SK-N-SH treated with all-trans-retinoic acid at 6 μM for 48 hours (cell line): Measurements from ENCODE around the gene LRRC38.

ENCODE experiments used
- ATAC-seq: fragments of 200-7000 bp; cut with Tn5 transposase; 3 replicates; pipeline ENCODE4 v1.9.1; 2020; ENCODE audit warnings: mild to moderate bottlenecking, moderate library complexity
- BACH2 ChIP-seq: fragments of 250-450 bp; sonication (Bioruptor Pico); IDR thresholded peaks from 2 replicates; pipeline ENCODE4 v1.9.0; 2021; ENCODE audit warnings: mild to moderate bottlenecking, borderline replicate concordance
- CREB5 ChIP-seq: fragments of 250-450 bp; sonication (Bioruptor Pico); IDR thresholded peaks from 2 replicates; pipeline ENCODE4 v1.5.1; 2020; ENCODE audit warnings: low read depth, mild to moderate bottlenecking, moderate library complexity
- ESRRG ChIP-seq: fragments of 250-450 bp; sonication (Bioruptor Pico); IDR thresholded peaks from 2 replicates; pipeline ENCODE4 v1.6.1; 2021; ENCODE audit warnings: mild to moderate bottlenecking
- GLIS3 ChIP-seq: fragments of 250-450 bp; sonication (Bioruptor Pico); IDR thresholded peaks from 2 replicates; pipeline ENCODE4 v1.5.0; 2020; ENCODE audit warnings: mild to moderate bottlenecking, moderate library complexity
- ISL1 ChIP-seq: fragments of 250-450 bp; sonication (Bioruptor Pico); IDR thresholded peaks from 2 replicates; pipeline ENCODE4 v2.1.2; 2022; ENCODE audit warnings: mild to moderate bottlenecking, moderate library complexity
- OSR1 ChIP-seq: fragments of 250-450 bp; sonication (Bioruptor Pico); IDR thresholded peaks from 2 replicates; pipeline ENCODE4 v1.8.0; 2022; ENCODE audit warnings: moderate library complexity, mild to moderate bottlenecking, inconsistent platforms
- PATZ1 ChIP-seq: fragments of 250-450 bp; sonication (Bioruptor Pico); IDR thresholded peaks from 2 replicates; pipeline ENCODE4 v1.8.0; 2020; ENCODE audit warnings: mild to moderate bottlenecking, moderate library complexity, borderline replicate concordance
- POU6F1 ChIP-seq: fragments of 250-450 bp; sonication (Bioruptor Pico); IDR thresholded peaks from 2 replicates; pipeline ENCODE4 v1.8.0; 2021; ENCODE audit warnings: low read depth, mild to moderate bottlenecking, moderate library complexity, borderline replicate concordance
- PPARA ChIP-seq: fragments of 250-450 bp; sonication (Bioruptor Pico); IDR thresholded peaks from 2 replicates; pipeline ENCODE4 v1.5.0; 2020; ENCODE audit warnings: mild to moderate bottlenecking, borderline replicate concordance
- RARB ChIP-seq: fragments of 250-450 bp; sonication (Bioruptor Pico); IDR thresholded peaks from 2 replicates; pipeline ENCODE4 v1.8.0; 2021; ENCODE audit warnings: mild to moderate bottlenecking, moderate library complexity
- SNAI2 ChIP-seq: fragments of 250-450 bp; sonication (Bioruptor Pico); IDR thresholded peaks from 2 replicates; pipeline ENCODE4 v1.5.0; 2020; ENCODE audit warnings: mild to moderate bottlenecking, moderate library complexity
- TCF4 ChIP-seq: fragments of 250-450 bp; sonication (Bioruptor Pico); IDR thresholded peaks from 2 replicates; pipeline ENCODE4 v1.8.0; 2021; ENCODE audit warnings: mild to moderate bottlenecking, moderate library complexity, borderline replicate concordance
- TOX ChIP-seq: fragments of 250-450 bp; sonication (Bioruptor Pico); IDR thresholded peaks from 2 replicates; pipeline ENCODE4 v1.8.0; 2021; ENCODE audit warnings: mild to moderate bottlenecking, moderate library complexity, borderline replicate concordance
- TSHZ2 ChIP-seq: fragments of 250-450 bp; sonication (Bioruptor Pico); IDR thresholded peaks from 2 replicates; pipeline ENCODE4 v1.5.0; 2020; ENCODE audit warnings: mild to moderate bottlenecking, moderate library complexity
- ZC3H10 ChIP-seq: fragments of 250-450 bp; sonication (Bioruptor Pico); IDR thresholded peaks from 2 replicates; pipeline ENCODE4 v1.5.1; 2021; ENCODE audit warnings: mild to moderate bottlenecking, moderate library complexity
- ZFP30 ChIP-seq: fragments of 450-650 bp; formaldehyde crosslinking; IDR thresholded peaks from 2 replicates; pipeline ENCODE4 v1.5.0; 2022; ENCODE audit warnings: mild to moderate bottlenecking, moderate library complexity
- ZNF565 ChIP-seq: fragments of 450-650 bp; formaldehyde crosslinking; conservative IDR thresholded peaks from 2 replicates; pipeline ENCODE4 v1.5.0; 2020; ENCODE audit warnings: low read depth, mild to moderate bottlenecking, moderate library complexity
- ZNF70 ChIP-seq: fragments of 450-650 bp; formaldehyde crosslinking; IDR thresholded peaks from 2 replicates; pipeline ENCODE4 v1.5.0; 2020; ENCODE audit warnings: mild to moderate bottlenecking, moderate library complexity
- ZNF8 ChIP-seq: fragments of 450-650 bp; formaldehyde crosslinking; IDR thresholded peaks from 2 replicates; pipeline ENCODE4 v1.5.0; 2020; ENCODE audit warnings: mild to moderate bottlenecking, moderate library complexity

The LRRC38 gene

GRCh38 chr1:13478692-13479091, 35.1 kb downstream of the LRRC38 start:
- TF ChIP-seq TCF4 (no peak), TSHZ2 (CRISPR knock-in tag) (no peak), PATZ1 (CRISPR knock-in tag) (no peak), ZC3H10 (no peak), TOX (CRISPR knock-in tag) (no peak), CREB5 (CRISPR knock-in tag) (no peak), SNAI2 (CRISPR knock-in tag) (no peak), POU6F1 (CRISPR knock-in tag) (no peak), ZNF8 (CRISPR knock-in tag) (no peak)
- ATAC-seq, result no peak

- peak; percentile 35; the same call in 1 of the 3 replicates for ATAC-seq
Measured at GRCh38 chr1:13469343-13469742, 44.5 kb downstream of the LRRC38 start.

GRCh38 chr1:13465515-13465914, 48.3 kb downstream of the LRRC38 start:
- ATAC-seq, result no peak
- no peak for TF ChIP-seq PPARA (CRISPR knock-in tag)
- TF ChIP-seq BACH2 (CRISPR knock-in tag), result no peak
- TF ChIP-seq ISL1 (CRISPR knock-in tag), result no peak

More at GRCh38 chr1:13469343-13469742, 44.5 kb downstream of the LRRC38 start:
- TF ChIP-seq PATZ1 (CRISPR knock-in tag) (no peak), ESRRG (CRISPR knock-in tag) (no peak), ZC3H10 (no peak)

- ATAC-seq, result no peak
- no peak for TF ChIP-seq ZFP30 (CRISPR knock-in tag)
- TF ChIP-seq TSHZ2 (CRISPR knock-in tag), result no peak
- TF ChIP-seq OSR1, result no peak
- no peak for TF ChIP-seq ZNF565 (CRISPR knock-in tag)
- TF ChIP-seq CREB5 (CRISPR knock-in tag), result no peak
- no peak for TF ChIP-seq GLIS3 (CRISPR knock-in tag)
- no peak for TF ChIP-seq SNAI2 (CRISPR knock-in tag)
- TF ChIP-seq RARB (CRISPR knock-in tag), result no peak
- no peak for TF ChIP-seq ESRRG (CRISPR knock-in tag)
- TF ChIP-seq PATZ1 (CRISPR knock-in tag), result no peak
- TF ChIP-seq BACH2 (CRISPR knock-in tag), result no peak
- TF ChIP-seq TOX (CRISPR knock-in tag), result no peak
- no peak for TF ChIP-seq ZNF70 (CRISPR knock-in tag)
Measured at GRCh38 chr1:13462682-13463081, 51.1 kb downstream of the LRRC38 start.
